ENCODE results near the gene KNCN. TPM values are rescaled to one million over a fixed set of nuclear protein-coding genes. Genes with fewer than 3 reads are reported as not detected.

Gene KNCN
- total and polyA plus RNA-seq, 2 donors (not counting 1 experiment from before 2014, with no cell fraction given): not detected

- Histone ChIP-seq H3K4me1 (ENCODE audit: control insufficient read depth in 2 of 2, insufficient read depth in 2 of 2, low read length in 2 of 2) (no peaks in the 10 kb centered on the region), H3K9me3 (ENCODE audit: control extremely low read depth in 1 of 3, control insufficient read depth in 2 of 3, insufficient read depth in 1 of 3, low read length in 2 of 3) (no peaks in the 10 kb centered on the region), H4K20me1 (ENCODE audit: control insufficient read depth, insufficient read depth, low read length, poor library complexity, severe bottlenecking) (no peaks in the 10 kb centered on the region), H3K9ac (ENCODE audit: low read length) (no peak overlapping the region), H3K4me3 (ENCODE audit: control extremely low read depth in 1 of 5, extremely low read depth in 1 of 5, insufficient read depth in 1 of 5, low read depth in 2 of 5, low read length in 4 of 5) (no peak overlapping the region), H3K27ac (ENCODE audit: low read length in 2 of 2) (no peak overlapping the region), H3K79me2 (ENCODE audit: control insufficient read depth, insufficient read depth, low read length) (no peaks in the 10 kb centered on the region), H2AFZ (ENCODE audit: insufficient read depth, low read depth, low read length, poor library complexity, severe bottlenecking) (no peak overlapping the region), H3K27me3 (replicated peaks in 1 of 4; ENCODE audit: control extremely low read depth in 1 of 4, control insufficient read depth in 3 of 4, insufficient read depth in 4 of 4, low read length in 3 of 4) (peaks cover 0 to 7% (median 0%) of the 10 kb centered on the region in 4 experiments), H3K4me2 (replicated peaks; ENCODE audit: low read depth, low read length, poor library complexity, severe bottlenecking) (no peak overlapping the region), H3K36me3 (replicated peaks in 1 of 2; ENCODE audit: control extremely low read depth in 1 of 2, control insufficient read depth in 1 of 2, extremely low read depth in 1 of 2, insufficient read depth in 2 of 2, low read length in 1 of 2) (no peaks in the 10 kb centered on the region)
- no peaks in the 10 kb centered on the region for H3K4me1 Mint-ChIP-seq
- H3K27me3 Mint-ChIP-seq: peaks cover 45% of the 10 kb centered on the region
- WGBS (ENCODE audit: insufficient coverage): 95% methylated on average over 6 of the region's 6 CpGs
- ATAC-seq (ENCODE audit: low read depth): no peak
- no peak overlapping the region for H3K27ac Mint-ChIP-seq
- DNase-seq: no peak
- TF ChIP-seq, protein P1, sequence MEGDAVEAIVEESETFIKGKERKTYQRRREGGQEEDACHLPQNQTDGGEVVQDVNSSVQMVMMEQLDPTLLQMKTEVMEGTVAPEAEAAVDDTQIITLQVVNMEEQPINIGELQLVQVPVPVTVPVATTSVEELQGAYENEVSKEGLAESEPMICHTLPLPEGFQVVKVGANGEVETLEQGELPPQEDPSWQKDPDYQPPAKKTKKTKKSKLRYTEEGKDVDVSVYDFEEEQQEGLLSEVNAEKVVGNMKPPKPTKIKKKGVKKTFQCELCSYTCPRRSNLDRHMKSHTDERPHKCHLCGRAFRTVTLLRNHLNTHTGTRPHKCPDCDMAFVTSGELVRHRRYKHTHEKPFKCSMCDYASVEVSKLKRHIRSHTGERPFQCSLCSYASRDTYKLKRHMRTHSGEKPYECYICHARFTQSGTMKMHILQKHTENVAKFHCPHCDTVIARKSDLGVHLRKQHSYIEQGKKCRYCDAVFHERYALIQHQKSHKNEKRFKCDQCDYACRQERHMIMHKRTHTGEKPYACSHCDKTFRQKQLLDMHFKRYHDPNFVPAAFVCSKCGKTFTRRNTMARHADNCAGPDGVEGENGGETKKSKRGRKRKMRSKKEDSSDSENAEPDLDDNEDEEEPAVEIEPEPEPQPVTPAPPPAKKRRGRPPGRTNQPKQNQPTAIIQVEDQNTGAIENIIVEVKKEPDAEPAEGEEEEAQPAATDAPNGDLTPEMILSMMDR (IDR thresholded peaks at IDR 0.05): no peak
- TF ChIP-seq EZH2 (IDR thresholded peaks at IDR 0.05; ENCODE audit: borderline replicate concordance, insufficient read depth, low read depth, low read length, poor library complexity, severe bottlenecking): no peak
- no peaks in the 10 kb centered on the region for H3K9me3 Mint-ChIP-seq (ENCODE audit: insufficient read depth)
- H3K4me3 Mint-ChIP-seq: no peak overlapping the region
- ChIA-PET POLR2A (no interaction called here), CTCF (no interaction called here)
- intact Hi-C loops (cut with micrococcal nuclease): no loop called here
Observed at GRCh38 chr1:46515576-46515975, 35.9 kb downstream of the KNCN start.

DNA sequence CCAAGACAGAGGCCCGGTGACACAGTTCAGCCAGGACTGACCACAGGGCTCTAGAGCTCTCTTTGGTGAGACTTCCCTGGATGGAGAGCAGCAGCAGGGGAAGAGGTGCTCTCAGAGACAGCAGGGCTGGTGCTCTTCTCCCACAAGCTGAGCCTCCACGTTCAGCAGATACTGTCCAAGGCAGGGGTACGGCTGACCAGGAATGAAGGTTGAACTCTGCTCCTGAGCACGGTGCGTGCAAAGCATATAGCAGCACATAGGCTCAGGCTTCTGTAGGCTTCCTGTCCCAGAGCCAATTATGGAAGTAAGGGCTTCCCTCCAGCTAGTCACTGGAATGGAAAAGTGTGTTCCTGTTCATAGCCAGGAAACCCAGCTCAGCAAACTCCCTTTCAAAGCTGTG lies 37.9 kb downstream of the KNCN start:
- H3K4me2 ChIP-seq (replicated peaks; ENCODE audit: low read depth, low read length, poor library complexity, severe bottlenecking): no peak overlapping the region
- H3K4me3 ChIP-seq (ENCODE audit: control extremely low read depth in 1 of 5, extremely low read depth in 1 of 5, insufficient read depth in 1 of 5, low read depth in 2 of 5, low read length in 4 of 5): no peak overlapping the region
- peaks cover 0 to 7% (median 0%) of the 10 kb centered on the region in 4 experiments for H3K27me3 ChIP-seq (replicated peaks in 1 of 4; ENCODE audit: control extremely low read depth in 1 of 4, control insufficient read depth in 3 of 4, insufficient read depth in 4 of 4, low read length in 3 of 4)
- ChIA-PET CTCF (interaction anchor here (0.9 to 1.5 kb wide), 2 partner anchors 15 to 67 kb away, joined by 3 to 4 read pairs; no protein-coding TSS in a partner anchor), POLR2A (no interaction called here)
- no peaks in the 10 kb centered on the region for H3K79me2 ChIP-seq (ENCODE audit: control insufficient read depth, insufficient read depth, low read length)
- TF ChIP-seq EZH2 (IDR thresholded peaks at IDR 0.05; ENCODE audit: borderline replicate concordance, insufficient read depth, low read depth, low read length, poor library complexity, severe bottlenecking): no peak
- TF ChIP-seq, protein P1 (IDR thresholded peaks at IDR 0.05): no peak
- no peaks in the 10 kb centered on the region for H3K9me3 ChIP-seq (ENCODE audit: control extremely low read depth in 1 of 3, control insufficient read depth in 2 of 3, insufficient read depth in 1 of 3, low read length in 2 of 3)
- Mint-ChIP-seq H3K27me3 (peaks cover 38% of the 10 kb centered on the region), H3K9me3 (ENCODE audit: insufficient read depth) (no peaks in the 10 kb centered on the region), H3K4me3 (no peak overlapping the region), H3K27ac (no peak overlapping the region), H3K4me1 (no peaks in the 10 kb centered on the region)
- H4K20me1 ChIP-seq (ENCODE audit: control insufficient read depth, insufficient read depth, low read length, poor library complexity, severe bottlenecking): no peaks in the 10 kb centered on the region
- no peak overlapping the region for H3K9ac ChIP-seq (ENCODE audit: low read length)
- DNase-seq: no peak
- no peak overlapping the region for H3K27ac ChIP-seq (ENCODE audit: low read length in 2 of 2)
- no peak for ATAC-seq (ENCODE audit: low read depth)
- intact Hi-C loops (cut with micrococcal nuclease): no loop called here
- H2AFZ ChIP-seq (ENCODE audit: insufficient read depth, low read depth, low read length, poor library complexity, severe bottlenecking): no peak overlapping the region
- 57% methylated on average over 3 of the region's 5 CpGs for WGBS (ENCODE audit: insufficient coverage)
- no peaks in the 10 kb centered on the region for H3K4me1 ChIP-seq (ENCODE audit: control insufficient read depth in 2 of 2, insufficient read depth in 2 of 2, low read length in 2 of 2)
- H3K36me3 ChIP-seq (replicated peaks in 1 of 2; ENCODE audit: control extremely low read depth in 1 of 2, control insufficient read depth in 1 of 2, extremely low read depth in 1 of 2, insufficient read depth in 2 of 2, low read length in 1 of 2): no peaks in the 10 kb centered on the region
